CD4-positive, alpha-beta T cell treated with Interleukin-2 at 100 ng/mL for 4 hours (primary cell): ENCODE measurements around the gene SPTBN4.

ENCODE experiments used
- DNase-seq: peaks from one replicate; pipeline ENCODE4 v3.0.0-alpha.2; 2020; ENCODE audit warnings: low spot score

The SPTBN4 gene

GRCh38 chr19:40565910-40566495, 99.2 kb downstream of the SPTBN4 start:
- no peak for DNase-seq

DNA sequence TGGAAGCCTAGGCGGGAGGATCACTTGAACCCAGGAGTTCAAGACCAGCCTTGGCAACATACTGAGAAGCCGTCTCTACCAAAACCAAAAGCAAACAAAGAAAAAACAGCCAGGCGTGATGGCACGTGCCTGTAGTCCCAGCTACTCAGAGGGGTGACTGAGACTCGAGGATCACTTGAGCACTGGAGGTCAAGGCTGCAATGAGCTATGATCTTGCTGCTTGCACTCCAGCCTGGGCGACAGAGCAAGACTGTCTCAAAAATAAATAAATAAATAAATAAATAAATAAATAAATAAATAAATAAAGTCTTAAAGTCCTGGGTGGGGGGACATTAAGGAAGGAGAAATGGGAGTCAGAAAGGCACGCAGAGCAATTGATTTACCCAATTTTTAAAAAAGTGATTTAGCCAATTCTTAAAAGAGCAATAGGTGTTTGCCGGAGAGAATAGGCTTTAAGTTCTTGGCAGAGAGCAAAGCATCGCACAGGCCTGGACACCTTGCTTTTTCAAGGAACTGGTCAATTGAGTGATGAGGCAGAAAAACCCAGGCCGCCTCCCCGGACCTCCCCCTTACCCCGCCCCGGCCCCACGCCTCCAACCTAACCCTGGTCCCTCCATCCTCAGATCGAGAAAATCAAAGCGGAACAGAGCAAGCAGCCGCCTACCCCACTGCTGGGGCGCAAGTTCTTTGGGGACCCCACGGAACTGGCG, 100.4 kb downstream of the SPTBN4 start:
- no peak for DNase-seq

DNA sequence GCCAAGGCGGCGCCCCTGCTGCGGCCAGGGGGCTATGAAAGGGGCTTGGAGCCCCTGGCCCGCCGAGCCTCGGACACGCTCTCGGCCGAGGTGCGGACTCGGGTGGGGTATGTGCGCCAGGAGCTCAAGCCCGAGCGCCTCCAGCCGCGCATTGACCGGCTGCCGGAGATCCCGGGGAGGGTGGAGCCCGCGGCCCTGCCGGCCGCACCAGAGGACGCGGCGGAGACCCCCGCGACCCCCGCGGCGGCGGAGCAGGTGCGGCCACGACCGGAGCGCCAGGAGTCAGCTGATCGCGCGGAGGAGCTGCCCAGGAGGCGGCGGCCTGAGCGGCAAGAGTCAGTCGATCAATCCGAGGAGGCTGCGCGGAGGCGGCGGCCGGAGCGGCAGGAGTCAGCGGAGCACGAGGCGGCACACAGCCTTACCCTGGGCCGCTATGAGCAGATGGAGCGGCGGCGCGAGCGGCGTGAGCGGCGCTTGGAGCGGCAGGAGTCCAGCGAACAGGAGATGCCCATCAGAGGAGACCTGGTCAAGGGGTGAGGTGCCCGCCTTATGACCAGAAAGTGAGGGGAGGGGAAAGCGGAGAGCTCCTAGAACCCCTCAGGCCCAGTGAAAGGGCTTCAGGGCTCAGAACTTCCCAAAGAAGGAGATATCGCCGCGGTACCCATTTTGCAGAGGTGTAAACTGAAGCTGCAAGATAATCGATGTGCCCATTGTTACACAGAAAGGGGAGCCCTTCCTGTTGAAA, 101.1 kb downstream of the SPTBN4 start:
- DNase-seq = no peak

GRCh38 chr19:40570313-40571004, 103.7 kb downstream of the SPTBN4 start:
- peak; percentile 98 for DNase-seq

DNA sequence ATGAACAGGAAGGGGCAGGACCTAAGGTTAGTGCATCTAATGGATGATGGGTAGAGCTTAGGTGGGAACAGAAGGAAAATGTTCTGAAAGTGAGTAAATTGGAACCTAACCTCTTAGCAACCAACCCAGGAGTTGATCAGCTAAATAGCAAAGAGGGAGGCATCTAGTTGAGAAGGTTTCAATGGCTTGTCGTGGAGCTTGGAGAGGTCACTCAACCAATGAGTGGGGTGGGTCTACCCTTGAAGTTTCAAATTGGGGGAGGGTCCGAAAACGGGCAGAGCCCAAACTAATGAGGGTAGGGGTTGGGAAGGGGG, 104.2 kb downstream of the SPTBN4 start:
- no peak for DNase-seq

- no peak for DNase-seq
Observed at GRCh38 chr19:40571831-40572495, 105.2 kb downstream of the SPTBN4 start.

DNA sequence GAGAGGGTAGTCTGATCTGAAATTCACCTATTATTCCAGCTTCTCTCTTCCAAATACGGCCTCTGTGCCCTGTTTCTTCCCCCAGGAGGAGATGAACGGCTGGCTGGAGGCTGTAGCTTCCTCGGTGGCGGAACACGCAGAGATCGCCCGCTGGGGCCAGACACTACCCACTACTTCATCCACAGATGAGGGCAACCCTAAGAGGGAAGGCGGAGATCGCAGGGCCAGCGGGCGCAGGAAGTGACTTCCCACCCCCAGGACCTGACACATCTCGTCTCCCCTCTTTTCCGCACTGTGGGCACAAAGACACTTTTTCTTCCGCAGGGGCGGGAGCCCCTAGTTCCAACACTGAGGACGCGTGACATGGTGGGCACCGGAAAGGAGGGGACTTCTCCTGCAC, 108.5 kb downstream of the SPTBN4 start:
- no peak for DNase-seq

DNA sequence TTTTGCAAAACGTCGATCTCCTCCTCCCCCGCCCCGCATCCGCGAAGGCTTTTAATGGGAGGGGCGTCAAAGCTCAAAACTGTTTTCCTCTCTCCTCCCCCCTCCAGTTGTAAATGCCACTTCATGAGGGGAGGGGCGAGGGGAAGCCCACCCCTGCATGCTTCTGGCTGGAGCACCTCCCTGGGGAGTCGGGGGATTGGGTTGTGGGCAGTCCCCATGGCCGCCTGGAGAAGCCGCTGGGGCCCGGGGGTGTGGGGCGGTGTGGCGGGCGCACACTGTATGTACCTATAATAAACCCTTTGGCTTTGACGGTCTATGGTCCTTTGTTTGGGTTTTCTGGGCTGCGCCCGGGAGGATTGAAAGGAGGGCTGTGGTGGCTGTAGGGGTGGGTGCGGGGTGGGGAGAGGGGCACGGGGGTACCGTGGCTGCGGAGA, 109.4 kb downstream of the SPTBN4 start:
- no peak for DNase-seq

DNA sequence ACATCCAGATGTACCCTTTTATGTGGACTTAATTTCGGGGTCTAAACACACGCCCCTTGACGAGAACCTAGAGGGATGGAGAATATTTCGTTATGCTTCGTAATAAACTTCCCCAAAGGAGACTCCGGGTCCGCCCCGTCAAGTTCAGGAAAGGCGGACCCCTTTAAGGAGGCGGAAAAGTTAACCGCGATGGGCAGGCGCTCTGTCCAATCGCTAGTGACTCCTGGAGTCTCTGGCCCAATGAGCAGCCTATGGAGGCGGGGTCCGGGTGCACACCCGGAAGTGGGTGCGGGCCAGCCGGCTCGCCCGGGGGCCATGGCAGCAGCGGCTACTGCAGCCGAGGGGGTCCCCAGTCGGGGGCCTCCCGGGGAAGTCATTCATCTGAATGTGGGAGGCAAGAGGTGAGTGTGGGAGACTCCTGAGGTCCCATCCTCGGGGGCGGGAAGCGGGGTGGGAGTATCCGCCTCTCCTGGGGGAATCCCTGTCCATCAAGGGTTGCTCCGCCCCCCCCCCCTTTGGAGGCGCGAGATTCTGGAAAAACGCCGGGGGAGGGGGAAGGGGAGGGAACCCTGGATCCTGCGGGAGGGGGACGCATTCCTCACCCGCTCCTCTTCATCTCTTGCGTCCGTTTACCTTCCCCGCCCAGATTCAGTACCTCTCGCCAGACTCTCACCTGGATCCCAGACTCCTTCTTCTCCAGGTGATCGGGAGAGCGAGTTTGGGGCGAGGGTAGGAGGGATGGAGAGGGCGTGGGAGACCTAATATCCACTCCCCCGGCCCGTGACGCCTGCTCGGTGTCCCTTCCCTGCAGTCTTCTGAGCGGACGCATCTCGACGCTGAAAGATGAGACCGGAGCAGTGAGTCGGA, 110.0 kb downstream of the SPTBN4 start, which contains the start of gene SHKBP1:
TSS of gene SHKBP1 (plus strand) at position 289 of the 867 bp plus-strand sequence. CDS start at position 316, 27 bp downstream.
- peak; percentile 95 for DNase-seq

GRCh38 chr19:40578442-40578908, 111.7 kb downstream of the SPTBN4 start:
- no peak for DNase-seq

GRCh38 chr19:40580619-40581018, 113.8 kb downstream of the SPTBN4 start:
- DNase-seq = no peak

DNA sequence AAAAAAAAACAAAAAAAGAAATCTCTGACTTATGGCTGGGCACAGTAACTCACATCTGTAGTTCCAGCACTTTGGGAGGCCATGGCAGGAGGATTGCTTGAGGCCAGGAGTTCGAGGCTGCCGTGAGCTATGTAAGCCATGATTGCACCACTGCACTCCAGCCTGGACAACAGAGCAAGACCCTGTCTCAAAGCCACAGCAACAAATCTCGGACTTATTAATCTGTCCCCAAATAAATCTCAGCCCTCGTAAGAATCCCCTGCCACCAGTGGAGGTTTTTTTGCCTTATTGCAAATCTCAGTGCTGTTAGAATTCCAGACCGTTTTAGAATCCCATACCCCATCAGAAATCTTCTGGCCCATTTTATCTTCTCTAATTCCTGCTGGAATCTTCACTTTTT, 114.7 kb downstream of the SPTBN4 start:
- no peak for DNase-seq

DNA sequence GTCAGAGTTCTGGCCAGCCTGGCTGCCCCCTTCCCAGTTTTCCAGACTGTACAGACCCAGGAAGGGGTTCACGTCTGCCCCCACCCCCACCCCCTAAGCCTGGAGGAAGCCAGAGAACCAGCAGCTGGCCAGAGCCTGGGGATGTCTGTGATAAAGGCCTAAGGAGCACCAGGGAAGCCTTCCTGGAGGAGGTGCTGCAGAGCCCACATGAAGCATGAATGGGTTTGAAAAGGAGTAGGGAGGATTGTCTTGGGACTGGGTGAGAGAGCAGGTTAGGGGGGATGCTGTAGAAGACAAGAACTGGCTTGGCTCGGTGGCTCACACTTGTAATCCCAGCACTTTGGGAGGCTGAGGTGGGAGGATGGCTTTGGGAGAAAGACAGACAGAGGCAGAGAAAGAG, 115.7 kb downstream of the SPTBN4 start:
- DNase-seq = no peak

DNA sequence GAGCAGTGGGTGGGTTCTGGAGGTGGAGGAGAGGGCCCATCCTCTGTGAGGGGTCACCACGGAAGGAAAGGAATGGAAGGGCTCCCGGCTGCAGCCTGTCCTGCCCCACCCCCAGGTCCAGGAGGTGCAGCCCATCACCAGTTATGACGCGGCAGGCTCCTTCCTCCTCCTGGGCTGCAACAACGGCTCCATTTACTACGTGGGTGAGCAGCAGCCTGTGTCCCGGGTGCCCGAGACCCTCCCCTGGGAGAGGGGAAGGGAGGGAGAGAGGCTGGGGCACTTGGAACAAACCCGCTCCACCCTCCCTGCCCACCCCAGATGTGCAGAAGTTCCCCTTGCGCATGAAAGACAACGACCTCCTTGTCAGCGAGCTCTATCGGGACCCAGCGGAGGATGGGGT, 116.5 kb downstream of the SPTBN4 start:
- no peak for DNase-seq

DNA sequence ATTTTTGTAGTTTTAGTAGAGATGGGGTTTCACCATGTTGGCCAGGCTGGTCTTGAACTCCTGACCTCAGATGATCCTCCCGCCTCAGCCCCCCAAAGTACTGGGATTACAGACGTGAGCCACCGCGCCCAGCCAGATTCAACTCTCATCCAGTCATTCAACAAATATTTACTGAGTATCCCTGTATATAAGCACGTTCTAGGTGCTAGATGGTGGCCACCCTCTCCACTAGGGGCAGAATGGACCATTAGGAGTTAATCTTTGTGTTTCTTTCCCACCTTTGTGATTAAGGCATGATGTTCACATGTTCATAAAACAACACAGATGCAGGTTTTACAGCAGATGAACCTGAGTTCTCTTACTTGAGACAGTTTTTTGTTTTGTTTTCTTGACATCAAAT, 117.2 kb downstream of the SPTBN4 start:
- DNase-seq = no peak

GRCh38 chr19:40585241-40585981, 118.6 kb downstream of the SPTBN4 start:
- DNase-seq = no peak

DNA sequence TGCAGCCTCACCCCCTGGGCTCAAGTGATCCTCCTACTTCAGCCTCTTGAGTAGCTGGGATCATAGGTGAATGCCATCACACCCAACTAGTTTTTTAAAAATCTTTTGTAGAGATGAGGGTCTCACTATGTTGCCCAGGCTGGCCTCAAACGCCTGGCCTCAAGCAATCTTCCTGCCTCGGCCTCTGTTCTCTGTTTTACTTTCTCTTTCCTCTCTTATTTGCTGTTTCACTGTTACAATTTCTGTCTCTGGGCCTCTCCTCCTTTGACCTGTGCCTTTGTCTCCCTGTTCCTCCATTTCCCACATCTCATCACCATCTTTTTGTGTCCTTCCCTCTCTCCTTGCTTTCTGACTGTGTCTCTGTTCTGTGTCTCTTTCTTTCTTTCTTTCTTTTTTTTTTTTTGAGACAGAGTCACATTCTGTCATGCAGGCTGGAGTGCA, 119.2 kb downstream of the SPTBN4 start:
- DNase-seq = no peak

DNA sequence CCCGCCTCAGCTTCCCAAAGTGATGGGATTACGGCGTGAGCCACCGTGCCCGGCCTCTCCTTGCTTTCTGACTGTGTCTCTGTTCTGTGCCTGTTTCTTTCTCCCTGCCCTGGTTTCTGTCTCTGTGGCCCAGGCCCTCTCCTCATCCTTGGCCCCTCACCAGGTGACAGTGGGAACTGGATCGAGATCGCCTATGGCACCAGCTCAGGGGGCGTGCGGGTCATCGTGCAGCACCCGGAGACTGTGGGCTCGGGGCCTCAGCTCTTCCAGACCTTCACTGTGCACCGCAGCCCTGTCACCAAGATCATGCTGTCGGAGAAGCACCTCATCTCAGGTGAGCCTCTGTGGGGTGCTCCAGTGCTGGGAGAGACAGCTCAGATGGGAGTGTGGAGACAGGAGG, 119.8 kb downstream of the SPTBN4 start:
- DNase-seq = no peak

- DNase-seq = no peak
Observed at GRCh38 chr19:40588110-40588854, 121.5 kb downstream of the SPTBN4 start.
